ENCODE measurements around the gene C1orf232.

C1orf232 gene

GRCh38 chr1:26168410-26169197, at the start of gene C1orf232:
Gene C1orf232 (minus strand): TSS chr1:26168963. CDS start chr1:26168499, 464 bp downstream.
- no peak for DNase-seq

- DNase-seq: no peak
Observed at GRCh38 chr1:26215246-26215645, 46.5 kb upstream of the C1orf232 start.

GRCh38 chr1:26213335-26213905, 44.7 kb upstream of the C1orf232 start:
- no peak for DNase-seq

GRCh38 chr1:26212726-26213125, 44.0 kb upstream of the C1orf232 start:
- DNase-seq: no peak

GRCh38 chr1:26210147-26210870, 41.5 kb upstream of the C1orf232 start:
- no peak for DNase-seq

- DNase-seq: no peak
Observed at GRCh38 chr1:26203642-26204318, 35.0 kb upstream of the C1orf232 start.

- DNase-seq: no peak
Observed at GRCh38 chr1:26200413-26200812, 31.6 kb upstream of the C1orf232 start.

GRCh38 chr1:26197813-26198212, 29.1 kb upstream of the C1orf232 start:
- DNase-seq: no peak

- DNase-seq: no peak
Observed at GRCh38 chr1:26197301-26197700, 28.5 kb upstream of the C1orf232 start.

GRCh38 chr1:26195805-26196204, 27.0 kb upstream of the C1orf232 start:
- no peak for DNase-seq

GRCh38 chr1:26191739-26192138, 23.0 kb upstream of the C1orf232 start:
- no peak for DNase-seq

- DNase-seq: no peak
Observed at GRCh38 chr1:26190373-26190987, 21.7 kb upstream of the C1orf232 start, which contains the start of gene CATSPER4. Gene CATSPER4 (plus strand): TSS chr1:26190602. CDS start chr1:26190628, 26 bp downstream.

- DNase-seq: no peak
Observed at GRCh38 chr1:26189751-26190275, 21.1 kb upstream of the C1orf232 start.

GRCh38 chr1:26189331-26189730, 20.6 kb upstream of the C1orf232 start:
- no peak for DNase-seq

- no peak for DNase-seq
Observed at GRCh38 chr1:26188477-26188876, 19.7 kb upstream of the C1orf232 start.

- DNase-seq: no peak
Observed at GRCh38 chr1:26187882-26188281, 19.1 kb upstream of the C1orf232 start.

- DNase-seq: no peak
Observed at GRCh38 chr1:26184883-26185282, 16.1 kb upstream of the C1orf232 start.

GRCh38 chr1:26184086-26184485, 15.3 kb upstream of the C1orf232 start:
- no peak for DNase-seq

- DNase-seq: no peak
Observed at GRCh38 chr1:26182383-26182696, 13.6 kb upstream of the C1orf232 start.

GRCh38 chr1:26181586-26182382, 13.0 kb upstream of the C1orf232 start:
- DNase-seq: no peak

GRCh38 chr1:26180010-26180506, 11.3 kb upstream of the C1orf232 start:
- no peak for DNase-seq

Data from activated CD4-positive, alpha-beta T cell treated with anti-CD3 and anti-CD28 coated beads, Interleukin-2, Interleukin-6, amounts not matched to agents 100 ng/mL and 50 ng/mL, durations not matched to agents 16 hours and 8 hours (primary cell).